Esophagus muscularis mucosa (tissue), 3 donors: ENCODE measurements around the gene MRPL48.

Experiments
- CTCF ChIP-seq, 3 experiments: fragments of 200-600 bp in 2 of 3; fragments of 450-650 bp in 1 of 3; sonication (generic) in 2 of 3; IDR thresholded peaks; one replicate each; pipeline ENCODE4 v1.5.1; 2017 to 2019; ENCODE audit warnings: antibody characterized with exemption in 3 of 3, mild to moderate bottlenecking in 2 of 3, moderate library complexity in 1 of 3
- POLR2A ChIP-seq: fragments of 450-650 bp; IDR thresholded peaks from one replicate; pipeline ENCODE4 v1.6.1; 2017; ENCODE audit warnings: antibody characterized with exemption, moderate library complexity, mild to moderate bottlenecking, low read depth

- TF ChIP-seq CTCF (IDR thresholded peaks at IDR 0.05) (no peak), POLR2A (no peak)
Observed at GRCh38 chr11:73859671-73860070, 72.0 kb downstream of the MRPL48 start.
